ENCODE measurements around the gene PDE7B.

PDE7B gene

DNA sequence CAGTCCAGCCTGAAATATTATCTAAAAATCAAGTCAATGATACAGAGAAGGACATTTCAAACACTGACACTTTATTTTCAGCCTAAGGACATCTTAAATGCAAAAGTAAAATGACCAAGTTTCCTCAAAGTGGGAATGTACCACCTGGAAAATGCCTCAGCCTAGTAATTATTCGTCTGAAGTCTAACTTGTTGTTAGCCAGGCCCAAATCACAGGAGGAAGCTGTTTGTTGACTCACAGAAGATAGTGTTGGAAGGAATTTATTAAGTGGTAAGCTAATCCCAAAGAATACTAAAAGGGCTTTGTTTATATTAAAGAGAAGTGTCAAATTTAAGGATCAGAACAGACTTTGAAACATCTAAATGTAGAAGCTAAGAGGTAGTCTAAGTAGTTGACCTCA is 2.5 kb downstream of the PDE7B start:
- H3K4me1 ChIP-seq (ENCODE audit: insufficient read depth, low read length, poor library complexity, severe bottlenecking), result peaks cover 5% of the 10 kb centered on the region
- H3F3A ChIP-seq (ENCODE audit: low read depth), result no peaks in the 10 kb centered on the region
- TF ChIP-seq, protein P1, sequence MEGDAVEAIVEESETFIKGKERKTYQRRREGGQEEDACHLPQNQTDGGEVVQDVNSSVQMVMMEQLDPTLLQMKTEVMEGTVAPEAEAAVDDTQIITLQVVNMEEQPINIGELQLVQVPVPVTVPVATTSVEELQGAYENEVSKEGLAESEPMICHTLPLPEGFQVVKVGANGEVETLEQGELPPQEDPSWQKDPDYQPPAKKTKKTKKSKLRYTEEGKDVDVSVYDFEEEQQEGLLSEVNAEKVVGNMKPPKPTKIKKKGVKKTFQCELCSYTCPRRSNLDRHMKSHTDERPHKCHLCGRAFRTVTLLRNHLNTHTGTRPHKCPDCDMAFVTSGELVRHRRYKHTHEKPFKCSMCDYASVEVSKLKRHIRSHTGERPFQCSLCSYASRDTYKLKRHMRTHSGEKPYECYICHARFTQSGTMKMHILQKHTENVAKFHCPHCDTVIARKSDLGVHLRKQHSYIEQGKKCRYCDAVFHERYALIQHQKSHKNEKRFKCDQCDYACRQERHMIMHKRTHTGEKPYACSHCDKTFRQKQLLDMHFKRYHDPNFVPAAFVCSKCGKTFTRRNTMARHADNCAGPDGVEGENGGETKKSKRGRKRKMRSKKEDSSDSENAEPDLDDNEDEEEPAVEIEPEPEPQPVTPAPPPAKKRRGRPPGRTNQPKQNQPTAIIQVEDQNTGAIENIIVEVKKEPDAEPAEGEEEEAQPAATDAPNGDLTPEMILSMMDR (conservative IDR thresholded peaks at IDR 0.05; ENCODE audit: low read length), result no peak
- no peak for TF ChIP-seq EZH2phosphoT487 (IDR thresholded peaks at IDR 0.05; ENCODE audit: borderline replicate concordance)
- no peaks in the 10 kb centered on the region for H3K9me2 ChIP-seq (replicated peaks; ENCODE audit: low read depth, low read length)
- no peaks in the 10 kb centered on the region for H3K79me2 ChIP-seq (ENCODE audit: insufficient read depth, low read length)
- H3K4me2 ChIP-seq (ENCODE audit: low read depth, low read length, poor library complexity, severe bottlenecking), result no peak overlapping the region
- no peak overlapping the region for H3K4me3 ChIP-seq (ENCODE audit: low read length, poor library complexity, severe bottlenecking)
- H4K20me1 ChIP-seq (ENCODE audit: insufficient read depth, low read length, poor library complexity, severe bottlenecking), result no peaks in the 10 kb centered on the region
- peaks cover 32% of the 10 kb centered on the region for H3K27me3 ChIP-seq (ENCODE audit: insufficient read depth, low read length, poor library complexity, severe bottlenecking)
- H3K9me3 ChIP-seq (ENCODE audit: insufficient read depth, low read depth, low read length), result no peaks in the 10 kb centered on the region
- no peak overlapping the region for H2AFZ ChIP-seq (ENCODE audit: low read length)
- H3K36me3 ChIP-seq (ENCODE audit: insufficient read depth, low read length), result no peaks in the 10 kb centered on the region
- H3K9ac ChIP-seq (ENCODE audit: low read depth, low read length, poor library complexity, severe bottlenecking), result no peak overlapping the region

DNA sequence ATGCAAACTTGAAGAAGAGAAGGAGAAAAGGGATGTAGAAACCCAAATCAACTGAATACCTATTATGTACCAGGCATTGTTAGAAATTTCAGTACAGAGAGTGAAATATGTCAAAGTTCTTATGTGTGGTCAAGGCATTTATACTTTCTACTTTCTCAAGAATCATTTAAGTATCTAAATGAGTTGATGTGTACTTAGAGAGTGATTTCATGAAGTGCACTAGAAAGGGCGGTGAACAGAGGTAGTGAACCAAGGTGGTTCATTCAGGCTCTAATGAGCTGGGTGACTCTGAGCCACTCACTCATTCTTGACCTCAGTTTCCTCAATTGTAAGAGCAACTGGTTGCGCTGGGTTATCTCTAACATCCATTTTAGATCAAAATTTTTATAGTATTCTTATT is 3.3 kb downstream of the PDE7B start:
- Histone ChIP-seq H3K9ac (ENCODE audit: low read depth, low read length, poor library complexity, severe bottlenecking) (no peak overlapping the region), H4K20me1 (ENCODE audit: insufficient read depth, low read length, poor library complexity, severe bottlenecking) (no peaks in the 10 kb centered on the region), H3K9me3 (ENCODE audit: insufficient read depth, low read depth, low read length) (no peaks in the 10 kb centered on the region), H3K27me3 (ENCODE audit: insufficient read depth, low read length, poor library complexity, severe bottlenecking) (peaks cover 29% of the 10 kb centered on the region), H3K79me2 (ENCODE audit: insufficient read depth, low read length) (no peaks in the 10 kb centered on the region), H3K9me2 (replicated peaks; ENCODE audit: low read depth, low read length) (no peaks in the 10 kb centered on the region), H3F3A (ENCODE audit: low read depth) (no peaks in the 10 kb centered on the region), H3K36me3 (ENCODE audit: insufficient read depth, low read length) (no peaks in the 10 kb centered on the region), H2AFZ (ENCODE audit: low read length) (no peak overlapping the region), H3K4me1 (ENCODE audit: insufficient read depth, low read length, poor library complexity, severe bottlenecking) (peaks cover 5% of the 10 kb centered on the region), H3K4me2 (ENCODE audit: low read depth, low read length, poor library complexity, severe bottlenecking) (no peak overlapping the region), H3K4me3 (ENCODE audit: low read length, poor library complexity, severe bottlenecking) (no peak overlapping the region)
- TF ChIP-seq EZH2phosphoT487 (IDR thresholded peaks at IDR 0.05; ENCODE audit: borderline replicate concordance), result no peak
- TF ChIP-seq, protein P1 (conservative IDR thresholded peaks at IDR 0.05; ENCODE audit: low read length), result no peak

DNA sequence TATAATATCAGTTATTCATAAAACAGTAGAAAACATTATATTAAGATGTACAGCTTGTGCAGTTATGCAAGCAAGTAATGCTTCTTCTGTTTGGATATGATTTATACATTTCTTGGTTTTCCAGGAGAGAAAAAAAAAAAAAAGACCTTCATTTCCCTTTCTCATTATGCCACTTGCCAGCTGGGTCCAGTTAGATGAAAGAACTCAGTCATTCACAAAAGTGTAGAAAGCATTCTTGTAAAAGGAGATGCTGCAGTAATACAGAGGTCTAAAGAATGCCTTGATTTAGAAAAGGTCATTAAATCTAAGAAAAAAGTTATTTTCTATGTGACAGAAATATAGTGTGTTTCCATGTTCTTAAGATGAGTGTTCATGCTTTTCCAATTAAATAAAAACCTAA is 7.4 kb downstream of the PDE7B start:
- Histone ChIP-seq H3K9me2 (replicated peaks; ENCODE audit: low read depth, low read length) (no peaks in the 10 kb centered on the region), H3K4me3 (ENCODE audit: low read length, poor library complexity, severe bottlenecking) (no peak overlapping the region), H3K9me3 (ENCODE audit: insufficient read depth, low read depth, low read length) (no peaks in the 10 kb centered on the region), H4K20me1 (ENCODE audit: insufficient read depth, low read length, poor library complexity, severe bottlenecking) (no peaks in the 10 kb centered on the region), H3K27me3 (ENCODE audit: insufficient read depth, low read length, poor library complexity, severe bottlenecking) (no peaks in the 10 kb centered on the region), H3K36me3 (ENCODE audit: insufficient read depth, low read length) (no peaks in the 10 kb centered on the region), H3K4me2 (ENCODE audit: low read depth, low read length, poor library complexity, severe bottlenecking) (no peak overlapping the region), H3K9ac (ENCODE audit: low read depth, low read length, poor library complexity, severe bottlenecking) (no peak overlapping the region), H3F3A (ENCODE audit: low read depth) (no peaks in the 10 kb centered on the region), H3K79me2 (ENCODE audit: insufficient read depth, low read length) (no peaks in the 10 kb centered on the region), H3K4me1 (ENCODE audit: insufficient read depth, low read length, poor library complexity, severe bottlenecking) (no peaks in the 10 kb centered on the region), H2AFZ (ENCODE audit: low read length) (no peak overlapping the region)
- no peak for TF ChIP-seq EZH2phosphoT487 (IDR thresholded peaks at IDR 0.05; ENCODE audit: borderline replicate concordance)
- TF ChIP-seq, protein P1 (conservative IDR thresholded peaks at IDR 0.05; ENCODE audit: low read length), result no peak
